Endodermal cell (in vitro differentiated cells): ENCODE results near the gene RNU4-1. TPM values are rescaled to one million over a fixed set of nuclear protein-coding genes. Genes with fewer than 3 reads are reported as not detected.

Source experiments
- DNase-seq: peaks from one replicate; pipeline ENCODE4 v3.0.0-alpha.2; 2017
- H3K27ac ChIP-seq: 2 replicates; pipeline ENCODE4 v1.5.1; 2013; ENCODE audit warnings: mild to moderate bottlenecking, low read depth, low read length, moderate library complexity
- H3K27me3 ChIP-seq: 2 replicates; pipeline ENCODE4 v1.6.1; 2013; ENCODE audit warnings: mild to moderate bottlenecking, low read length, moderate library complexity; ENCODE audit not compliant: insufficient read depth, control insufficient read depth, poor library complexity, severe bottlenecking
- H3K36me3 ChIP-seq: 2 replicates; pipeline ENCODE4 v1.7.0; 2013; ENCODE audit warnings: mild to moderate bottlenecking, low read length, moderate library complexity; ENCODE audit not compliant: control insufficient read depth, insufficient read depth
- H3K4me1 ChIP-seq: one replicate; pipeline ENCODE4 v1.7.0; 2013; ENCODE audit warnings: low read length; ENCODE audit not compliant: control insufficient read depth, insufficient read depth
- H3K4me3 ChIP-seq: 2 replicates; pipeline ENCODE4 v1.5.1; 2013; ENCODE audit warnings: mild to moderate bottlenecking, low read length, moderate library complexity
- H3K9ac ChIP-seq: 2 replicates; pipeline ENCODE4 v1.6.1; 2013; ENCODE audit warnings: mild to moderate bottlenecking, low read length, moderate library complexity; ENCODE audit not compliant: poor library complexity, severe bottlenecking; ENCODE audit errors: extremely low read depth
- H3K9me3 ChIP-seq: 2 replicates; pipeline ENCODE4 v1.6.1; 2013; ENCODE audit warnings: mild to moderate bottlenecking, low read length, moderate library complexity; ENCODE audit not compliant: control insufficient read depth
- H3K27ac Mint-ChIP-seq: 2 replicates; pipeline ENCODE4 v1.8.0; 2020; ENCODE audit warnings: mixed read lengths
- H3K27me3 Mint-ChIP-seq: 2 replicates; pipeline ENCODE4 v1.8.0; 2021; ENCODE audit warnings: mild to moderate bottlenecking, mixed read lengths; ENCODE audit not compliant: insufficient read depth
- H3K36me3 Mint-ChIP-seq: 2 replicates; pipeline ENCODE4 v1.8.0; 2020; ENCODE audit warnings: low read depth, mixed read lengths
- H3K4me1 Mint-ChIP-seq: 2 replicates; pipeline ENCODE4 v1.8.0; 2020; ENCODE audit warnings: mixed read lengths
- H3K4me3 Mint-ChIP-seq: 2 replicates; pipeline ENCODE4 v1.8.0; 2020; ENCODE audit warnings: mild to moderate bottlenecking, moderate library complexity, mixed read lengths
- H3K9me3 Mint-ChIP-seq: 2 replicates; pipeline ENCODE4 v1.8.0; 2020; ENCODE audit warnings: mild to moderate bottlenecking, mixed read lengths
- CTCF ChIP-seq: fragments of 200-600 bp; sonication (generic); conservative IDR thresholded peaks from 2 replicates; pipeline ENCODE4 v1.5.0; 2021; ENCODE audit warnings: antibody characterized with exemption, mild to moderate bottlenecking
- WGBS, 2 experiments: methylation state at CpG; one replicate each; pipeline versions ENCODE4 v1.1.5 to v1.1.7; 2013; ENCODE audit warnings: missing lambda C conversion rate in 2 of 2, mixed read lengths in 1 of 2; ENCODE audit not compliant: insufficient coverage in 1 of 2, insufficient read length in 1 of 2; 5-methylcytosine and 5-hydroxymethylcytosine counted together
- total RNA-seq, 2 donors: library from RNA; stranded (reverse); fragmentation: NEBNext Ultra II Directional in 1 of 2; extraction: Animal tissue kit (Norgen Biotek cat#: 25700) in 1 of 2; gene quantifications; 2 replicates in 1 of 2; 3 replicates in 1 of 2; pipeline ENCODE4 v1.2.1, GENCODE V29; 2021

Gene RNU4-1
- total RNA-seq, 2 donors from 2014 or later = 4,032 to 4,837 TPM

GRCh38 chr12:120260607-120261006 lies 32.4 kb downstream of the RNU4-1 start:
- Histone ChIP-seq H3K27me3 (no peaks in the 10 kb centered on the region), H3K9me3 (no peaks in the 10 kb centered on the region), H3K9ac (no peak overlapping the region), H3K4me3 (no peak overlapping the region), H3K27ac (no peak overlapping the region), H3K36me3 (peaks cover 9% of the 10 kb centered on the region), H3K4me1 (peaks cover 21% of the 10 kb centered on the region)
- DNase-seq = no peak
- Mint-ChIP-seq H3K27me3 (no peaks in the 10 kb centered on the region), H3K36me3 (peaks cover 8% of the 10 kb centered on the region), H3K4me1 (peaks cover 54% of the 10 kb centered on the region), H3K9me3 (no peaks in the 10 kb centered on the region), H3K27ac (no peak overlapping the region), H3K4me3 (no peak overlapping the region)
- no peak for TF ChIP-seq CTCF
- 89 to 93% methylated on average over 5 of the region's 5 CpGs for whole genome bisulfite sequencing, 2 experiments

GRCh38 chr12:120259418-120260202 lies 33.4 kb downstream of the RNU4-1 start:
- peaks cover 55% of the 10 kb centered on the region for H3K4me1 Mint-ChIP-seq
- no peak overlapping the region for H3K27ac ChIP-seq
- H3K9ac ChIP-seq = no peak overlapping the region
- peak; percentile 47 for DNase-seq
- no peaks in the 10 kb centered on the region for H3K9me3 ChIP-seq
- peaks cover 16% of the 10 kb centered on the region for H3K36me3 ChIP-seq
- peak overlapping the region; percentile 82 for H3K27ac Mint-ChIP-seq
- no peak overlapping the region for H3K4me3 Mint-ChIP-seq
- H3K27me3 Mint-ChIP-seq = no peaks in the 10 kb centered on the region
- H3K4me3 ChIP-seq = no peak overlapping the region
- peaks cover 13% of the 10 kb centered on the region for H3K36me3 Mint-ChIP-seq
- no peak for TF ChIP-seq CTCF
- WGBS, 2 experiments = 84 to 93% methylated on average over 4 to 8 of the region's 8 CpGs
- H3K27me3 ChIP-seq = no peaks in the 10 kb centered on the region
- peaks cover 21% of the 10 kb centered on the region for H3K4me1 ChIP-seq
- no peaks in the 10 kb centered on the region for H3K9me3 Mint-ChIP-seq

- peaks cover 16% of the 10 kb centered on the region for H3K36me3 ChIP-seq
- Mint-ChIP-seq H3K4me1 (peaks cover 43% of the 10 kb centered on the region), H3K4me3 (no peak overlapping the region), H3K36me3 (peaks cover 17% of the 10 kb centered on the region), H3K9me3 (no peaks in the 10 kb centered on the region), H3K27ac (peak overlapping the region; percentile 60), H3K27me3 (no peaks in the 10 kb centered on the region)
- 86 to 96% methylated on average over 3 to 5 of the region's 5 CpGs for WGBS, 2 experiments
- H3K4me1 ChIP-seq = peaks cover 16% of the 10 kb centered on the region
- no peak for TF ChIP-seq CTCF
- no peaks in the 10 kb centered on the region for H3K27me3 ChIP-seq
- no peak overlapping the region for H3K4me3 ChIP-seq
- H3K9ac ChIP-seq = no peak overlapping the region
- H3K9me3 ChIP-seq = no peaks in the 10 kb centered on the region
- no peak for DNase-seq
- H3K27ac ChIP-seq = no peak overlapping the region
Observed at GRCh38 chr12:120258323-120258896, 34.6 kb downstream of the RNU4-1 start.
